Esophagus (tissue), 2 donors: ENCODE measurements around the gene VEPH1. TPM values are rescaled to one million over a fixed set of nuclear protein-coding genes. Genes with fewer than 3 reads are reported as not detected.
"Not testable (repeated sequence)": the region's sequence is repeated elsewhere in the genome, so short reads cannot be mapped to it uniquely, and the experiment has no call there.

Experiments
- H3K27ac ChIP-seq, 2 donors: one replicate each; pipeline ENCODE4 v1.5.1; 2013; ENCODE audit warnings: low read depth in 2 of 2, mild to moderate bottlenecking in 2 of 2, inconsistent platforms in 1 of 2, low read length in 1 of 2, moderate library complexity in 1 of 2
- H3K27me3 ChIP-seq, 2 donors: one replicate each; pipeline ENCODE4 v1.6.1; 2013; ENCODE audit warnings: low read length in 2 of 2, control low read depth in 1 of 2, mild to moderate bottlenecking in 1 of 2; ENCODE audit not compliant: insufficient read depth in 2 of 2, control insufficient read depth in 1 of 2
- H3K36me3 ChIP-seq, 2 donors: one replicate each; pipeline ENCODE4 v1.6.1; 2013; ENCODE audit warnings: low read length in 1 of 2; ENCODE audit not compliant: control insufficient read depth in 2 of 2, insufficient read depth in 2 of 2
- H3K4me1 ChIP-seq, 2 donors: one replicate each; pipeline ENCODE4 v1.6.1; 2013; ENCODE audit warnings: low read length in 1 of 2; ENCODE audit not compliant: control insufficient read depth in 2 of 2, insufficient read depth in 2 of 2
- H3K4me3 ChIP-seq, 2 donors: one replicate each; pipeline ENCODE4 v1.5.1; 2013; ENCODE audit warnings: low read length in 2 of 2, mild to moderate bottlenecking in 2 of 2, low read depth in 1 of 2, moderate library complexity in 1 of 2
- H3K9me3 ChIP-seq, 2 donors: one replicate each; pipeline ENCODE4 v1.6.1; 2013; ENCODE audit warnings: mild to moderate bottlenecking in 2 of 2, low read depth in 1 of 2, low read length in 1 of 2, moderate library complexity in 1 of 2; ENCODE audit not compliant: control insufficient read depth in 2 of 2, insufficient read depth in 1 of 2
- WGBS, 2 donors: extraction: QIAGEN DNeasy Blood & Tissue Kit; methylation state at CpG; one replicate each; pipeline ENCODE4 v1.1.7; 2013; 5-methylcytosine and 5-hydroxymethylcytosine counted together
- polyA plus RNA-seq, 2 donors: library from polyadenylated mRNA; stranded (reverse); fragments of 200-250 nt; gene quantifications; one replicate each; pipeline ENCODE4 v1.2.3, GENCODE V29; 2013
- donor health status: healthy with polysubstance abuse.
- donor health status: Bipolar disorder and iron deficiency.

Gene VEPH1
- polyA plus RNA-seq, 2 donors = 0.07 to 0.08 TPM

DNA sequence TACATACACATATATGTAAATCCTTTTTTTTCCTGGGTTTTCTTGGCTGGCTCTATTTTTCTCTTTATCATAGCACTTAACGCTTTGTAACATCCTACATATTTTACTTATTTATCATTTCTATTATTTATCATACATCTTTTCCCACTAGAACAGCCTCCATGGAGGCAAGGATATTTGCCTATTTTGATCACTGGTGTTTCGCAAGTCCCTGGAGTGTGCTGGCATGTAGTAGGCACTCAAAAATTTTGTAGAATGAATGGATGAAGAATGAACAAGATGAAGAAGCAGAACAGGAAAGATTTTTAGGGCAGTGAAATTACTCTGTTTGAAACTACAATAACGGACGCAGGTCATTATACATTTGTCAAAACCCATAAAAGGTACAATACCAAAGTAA, 149.6 kb downstream of the VEPH1 start:
- no peak overlapping the region for H3K4me3 ChIP-seq
- no peaks in the 10 kb centered on the region for H3K9me3 ChIP-seq
- 86 to 95% methylated on average over 4 of the region's 4 CpGs for WGBS, 2 donors
- no peaks in the 10 kb centered on the region for H3K27me3 ChIP-seq
- H3K27ac ChIP-seq = no peak overlapping the region
- no peaks in the 10 kb centered on the region for H3K36me3 ChIP-seq
- no peaks in the 10 kb centered on the region for H3K4me1 ChIP-seq

DNA sequence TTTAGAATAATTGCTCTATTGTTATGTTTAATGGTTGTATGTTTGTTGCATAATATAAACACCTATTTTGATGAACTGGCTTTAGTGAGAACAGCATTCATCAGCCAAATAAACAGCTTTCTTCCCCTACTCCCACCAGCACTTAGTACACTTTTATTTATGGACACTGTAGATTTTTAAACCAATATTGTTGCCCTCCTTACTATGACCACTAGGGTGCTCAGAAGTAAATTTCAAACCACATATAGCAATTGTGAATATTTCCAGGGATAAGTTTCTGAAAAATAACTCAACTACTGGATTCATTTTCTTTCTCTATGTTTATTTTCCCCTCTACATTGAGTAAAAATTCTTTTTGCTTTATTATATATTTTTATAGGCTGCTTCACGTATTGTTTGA, 151.2 kb downstream of the VEPH1 start:
- Histone ChIP-seq H3K4me1 (no peaks in the 10 kb centered on the region), H3K36me3 (no peaks in the 10 kb centered on the region), H3K27ac (no peak overlapping the region), H3K4me3 (no peak overlapping the region), H3K27me3 (no peaks in the 10 kb centered on the region), H3K9me3 (peaks cover 0 to 5% of the 10 kb centered on the region in 2 donors)
- WGBS, 2 donors = 57 to 90% methylated on average over 1 of the region's 1 CpG

DNA sequence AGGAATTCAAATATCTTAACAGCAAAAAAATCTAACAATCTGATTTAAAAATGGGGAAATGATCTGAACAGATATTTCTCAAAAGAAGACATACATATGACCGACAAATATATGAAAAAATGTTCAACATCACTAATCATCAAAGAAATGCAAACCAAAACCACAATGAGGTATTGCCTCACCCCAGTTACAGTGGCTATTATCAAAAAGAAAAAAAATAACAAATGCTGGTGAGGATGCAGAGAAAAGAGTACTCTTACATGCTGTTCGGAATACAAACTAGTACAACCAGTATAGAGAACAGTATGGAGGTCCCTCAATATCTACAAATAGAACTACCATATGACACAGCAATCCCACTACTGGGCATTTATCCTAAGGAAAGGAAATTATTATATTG, 152.6 kb downstream of the VEPH1 start:
- not testable (repeated sequence) for H3K9me3 ChIP-seq, H3K27me3 ChIP-seq, H3K4me1 ChIP-seq, H3K36me3 ChIP-seq, H3K27ac ChIP-seq, H3K4me3 ChIP-seq
- 84 to 86% methylated on average over 2 of the region's 2 CpGs for WGBS, 2 donors

DNA sequence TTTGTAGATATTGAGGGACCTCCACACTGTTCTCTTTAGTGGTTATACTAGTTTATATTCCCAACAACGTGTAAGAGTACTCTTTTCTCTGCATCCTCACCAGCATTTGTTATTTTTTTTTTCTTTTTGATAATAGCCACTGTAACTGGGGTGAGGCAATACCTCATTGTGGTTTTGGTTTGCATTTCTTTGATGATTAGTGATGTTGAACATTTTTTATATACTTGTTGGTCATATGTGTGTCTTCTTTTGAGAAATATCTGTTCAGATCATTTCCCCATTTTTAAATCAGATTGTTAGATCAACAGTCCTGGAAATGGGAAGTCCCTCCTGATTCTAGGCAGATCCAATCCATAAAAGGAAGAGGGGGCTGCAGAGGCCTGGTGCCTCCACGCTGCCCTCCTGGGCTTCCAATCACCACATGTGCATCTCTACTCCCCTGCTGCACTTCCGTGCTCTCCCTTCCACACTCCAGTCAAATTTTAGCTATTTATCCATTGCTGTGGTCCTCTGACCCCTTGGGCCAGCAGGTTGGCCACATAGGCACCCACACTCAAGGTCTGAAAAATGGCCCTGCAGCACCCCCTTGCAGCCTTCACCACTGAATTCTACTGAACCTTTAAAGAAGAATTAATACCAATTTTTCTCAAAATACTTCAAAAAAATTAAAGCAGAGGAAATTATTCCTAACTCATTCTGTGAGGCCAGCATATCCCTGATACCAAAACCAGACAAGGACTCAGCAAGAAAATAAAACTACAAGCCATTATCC, 154.7 kb downstream of the VEPH1 start:
- not testable (repeated sequence) for H3K4me3 ChIP-seq, H3K27me3 ChIP-seq, H3K9me3 ChIP-seq, H3K36me3 ChIP-seq, H3K27ac ChIP-seq, H3K4me1 ChIP-seq
- 75 to 78% methylated on average over 3 of the region's 3 CpGs for WGBS, 2 donors

DNA sequence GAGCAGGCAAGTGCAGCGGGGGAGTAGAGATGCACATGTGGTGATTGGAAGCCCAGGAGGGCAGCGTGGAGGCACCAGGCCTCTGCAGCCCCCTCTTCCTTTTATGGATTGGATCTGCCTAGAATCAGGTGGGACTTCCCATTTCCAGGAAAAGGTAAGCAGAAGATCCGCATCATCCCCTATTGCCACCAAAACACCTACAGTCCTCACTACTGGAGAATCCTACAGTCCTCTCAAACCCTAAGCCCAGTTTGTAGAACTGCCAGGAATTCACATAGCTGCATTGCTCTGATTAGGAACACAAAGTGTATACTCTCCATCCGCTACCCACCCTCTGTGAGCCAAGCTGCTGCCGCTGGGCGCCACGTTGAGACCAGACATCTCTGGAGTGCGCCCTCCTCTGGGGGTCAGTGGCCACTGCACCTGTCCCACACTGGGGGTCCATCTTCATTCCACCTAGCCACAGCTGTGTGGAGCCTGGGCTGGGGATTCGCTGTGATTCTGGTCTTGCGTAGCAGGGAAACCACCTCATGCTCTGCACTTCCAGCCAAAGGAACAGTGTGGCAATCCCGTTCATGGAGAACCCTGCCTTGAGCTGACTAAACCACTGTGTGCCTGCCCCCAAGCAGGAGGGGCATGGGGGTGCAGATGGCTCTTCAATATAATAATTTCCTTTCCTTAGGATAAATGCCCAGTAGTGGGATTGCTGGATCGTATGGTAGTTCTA, 155.5 kb downstream of the VEPH1 start:
- no peaks in the 10 kb centered on the region for H3K36me3 ChIP-seq
- no peak overlapping the region for H3K27ac ChIP-seq
- no peaks in the 10 kb centered on the region for H3K27me3 ChIP-seq
- peaks cover 0 to 5% of the 10 kb centered on the region in 2 donors for H3K9me3 ChIP-seq
- no peaks in the 10 kb centered on the region for H3K4me1 ChIP-seq
- 80 to 83% methylated on average over 12 of the region's 12 CpGs for WGBS, 2 donors
- H3K4me3 ChIP-seq = no peak overlapping the region

DNA sequence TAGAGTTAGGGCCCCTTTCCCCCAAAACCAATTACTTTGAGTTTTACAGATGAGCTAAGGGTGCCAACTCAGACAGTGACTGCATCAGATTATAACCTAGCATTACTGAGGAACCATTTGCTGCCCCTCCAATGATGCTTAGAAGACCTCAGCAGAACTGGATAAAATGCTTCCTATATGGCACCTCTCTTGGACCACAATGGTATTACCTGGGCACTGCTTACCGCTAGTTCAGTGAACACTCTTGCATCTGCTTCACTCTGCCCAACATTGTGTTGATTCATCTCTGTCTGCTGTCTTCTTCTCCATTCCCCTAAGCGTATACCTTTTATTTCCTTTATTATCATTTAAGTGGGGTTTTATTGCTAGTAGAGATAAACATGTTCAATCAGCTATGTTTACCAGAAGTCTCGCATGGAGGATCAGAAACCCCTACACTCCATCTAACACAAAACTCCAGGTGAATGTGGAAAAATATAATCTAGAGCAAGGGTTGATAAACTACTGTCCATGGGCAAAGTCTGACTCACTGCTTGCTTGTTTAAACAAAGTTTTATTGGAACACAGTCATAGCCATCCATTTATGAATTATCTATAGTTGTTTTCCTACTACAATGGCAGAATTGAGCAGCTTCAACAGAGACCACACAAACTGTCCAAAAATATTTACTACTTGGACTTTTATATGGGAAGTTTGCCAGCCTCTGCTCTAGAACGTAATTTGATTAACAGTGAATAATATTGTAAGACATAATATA, 166.8 kb downstream of the VEPH1 start:
- H3K27me3 ChIP-seq = no peaks in the 10 kb centered on the region
- H3K4me1 ChIP-seq = no peaks in the 10 kb centered on the region
- H3K9me3 ChIP-seq = peaks cover 0 to 5% of the 10 kb centered on the region in 2 donors
- no peak overlapping the region for H3K27ac ChIP-seq
- no peaks in the 10 kb centered on the region for H3K36me3 ChIP-seq
- no peak overlapping the region for H3K4me3 ChIP-seq
- 73 to 78% methylated on average over 4 of the region's 4 CpGs for WGBS, 2 donors

DNA sequence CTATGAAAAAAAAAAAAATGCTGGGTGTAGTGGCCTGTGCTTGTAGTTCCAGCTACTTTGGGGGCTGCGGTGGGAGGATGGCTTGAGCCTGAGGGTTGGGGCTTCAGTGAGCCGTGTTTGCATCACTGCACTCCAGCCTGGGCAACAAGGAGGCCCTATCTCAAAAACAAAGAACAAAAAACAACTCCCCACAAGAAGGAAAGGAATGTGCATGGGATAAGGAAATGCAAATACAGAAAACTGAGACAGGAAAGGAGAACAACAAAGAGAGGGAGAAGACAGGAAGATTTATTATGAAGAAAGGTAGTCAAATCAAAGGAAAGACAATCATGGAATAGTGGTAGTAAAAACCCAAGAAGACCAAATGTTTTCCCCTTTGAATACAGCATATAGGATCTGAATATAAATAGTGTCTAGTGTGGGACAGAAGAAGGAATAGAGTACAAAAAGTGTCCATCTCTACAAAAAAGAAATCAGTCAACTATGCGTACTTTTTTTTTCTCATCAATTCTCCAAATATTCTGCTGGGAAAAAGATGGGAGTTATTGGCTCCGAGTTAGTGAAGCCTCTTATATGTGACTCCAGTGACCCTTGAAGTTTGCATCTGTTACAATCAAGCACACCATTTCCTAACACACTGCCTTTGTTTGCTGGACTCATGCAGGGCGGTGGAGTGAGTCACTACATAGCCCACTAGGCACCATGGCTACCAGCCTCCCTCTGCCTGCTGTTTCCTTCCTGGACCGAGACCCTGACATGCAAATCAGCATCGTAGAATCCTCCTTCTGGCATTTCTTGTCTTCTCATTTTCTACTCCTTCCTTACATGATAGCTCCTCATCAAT, 167.8 kb downstream of the VEPH1 start:
- Histone ChIP-seq H3K9me3 (peaks cover 0 to 5% of the 10 kb centered on the region in 2 donors), H3K27ac (no peak overlapping the region), H3K4me1 (no peaks in the 10 kb centered on the region), H3K4me3 (no peak overlapping the region), H3K27me3 (no peaks in the 10 kb centered on the region), H3K36me3 (no peaks in the 10 kb centered on the region)
- 73 to 75% methylated on average over 7 of the region's 7 CpGs for WGBS, 2 donors

DNA sequence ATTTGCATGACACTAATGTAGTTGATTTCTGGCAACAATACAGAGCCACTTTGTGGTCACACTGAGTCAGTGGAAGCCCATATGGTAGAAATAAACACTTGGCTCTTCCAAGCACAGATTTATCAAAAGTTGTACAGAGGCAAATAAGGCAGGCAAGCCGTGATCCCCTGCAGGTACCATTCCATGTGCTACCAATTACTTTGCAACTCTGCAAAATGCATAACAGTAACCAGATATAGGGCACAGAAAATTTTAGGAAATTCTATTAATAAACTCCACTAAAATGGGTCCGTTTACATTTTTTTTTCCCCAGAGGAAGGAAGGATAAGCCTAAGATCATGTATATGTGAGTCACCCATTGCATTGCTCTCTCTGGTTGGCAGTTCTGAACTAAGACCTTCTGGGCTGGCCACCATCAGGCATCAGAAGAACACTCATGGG, 169.6 kb downstream of the VEPH1 start:
- 70 to 81% methylated on average over 2 of the region's 2 CpGs for WGBS, 2 donors
- H3K4me1 ChIP-seq = no peaks in the 10 kb centered on the region
- no peak overlapping the region for H3K27ac ChIP-seq
- H3K36me3 ChIP-seq = no peaks in the 10 kb centered on the region
- no peaks in the 10 kb centered on the region for H3K9me3 ChIP-seq
- no peaks in the 10 kb centered on the region for H3K27me3 ChIP-seq
- no peak overlapping the region for H3K4me3 ChIP-seq

DNA sequence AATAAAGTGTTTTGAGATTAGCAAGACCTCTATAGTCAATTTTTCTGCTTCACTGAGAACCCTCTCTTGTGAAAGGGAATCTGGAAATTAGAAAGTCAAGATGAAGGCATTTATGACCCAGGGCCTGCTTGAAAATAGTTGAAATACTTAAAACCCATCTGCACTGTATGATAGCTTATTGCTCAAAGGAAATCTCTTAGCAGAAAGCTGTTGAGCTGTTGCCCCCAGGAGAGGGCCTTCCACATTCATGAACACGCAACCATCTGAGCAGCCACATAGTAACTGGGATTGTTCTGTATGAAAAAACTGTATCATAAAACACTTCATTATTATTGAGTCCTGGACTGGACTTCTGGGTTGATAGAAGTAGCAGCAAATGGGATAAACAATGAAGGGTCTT, 173.0 kb downstream of the VEPH1 start:
- Histone ChIP-seq H3K9me3 (no peaks in the 10 kb centered on the region), H3K4me3 (no peak overlapping the region), H3K27ac (no peak overlapping the region), H3K4me1 (no peaks in the 10 kb centered on the region), H3K27me3 (no peaks in the 10 kb centered on the region), H3K36me3 (no peaks in the 10 kb centered on the region)
- WGBS, 2 donors = 96 to 98% methylated on average over 1 of the region's 1 CpG
